WERI-Rb-1 (cell line): ENCODE results near the gene PCDHA13.

Source experiments
- DNase-seq: peaks from one replicate; pipeline ENCODE4 v3.0.0-alpha.2; 2020
- H3K27ac ChIP-seq: fragments of 250-450 bp; sonication (Bioruptor Pico); 2 replicates; pipeline ENCODE4 v1.5.1; 2020; ENCODE audit warnings: mild to moderate bottlenecking, moderate library complexity
- H3K27me3 ChIP-seq: fragments of 250-450 bp; sonication (Bioruptor Pico); 2 replicates; pipeline ENCODE4 v1.5.1; 2021; ENCODE audit warnings: mild to moderate bottlenecking, low read depth, moderate library complexity; ENCODE audit not compliant: insufficient read depth, severe bottlenecking
- H3K36me3 ChIP-seq: fragments of 250-450 bp; sonication (Bioruptor Pico); 2 replicates; pipeline ENCODE4 v1.5.1; 2020; ENCODE audit warnings: mild to moderate bottlenecking, moderate library complexity
- H3K4me3 ChIP-seq: 2 replicates; pipeline ENCODE4 v1.5.1; 2011; ENCODE audit warnings: low read depth, mild to moderate bottlenecking, control low read depth, low read length
- H3K9me3 ChIP-seq: fragments of 250-450 bp; sonication (Bioruptor Pico); 2 replicates; pipeline ENCODE4 v1.5.1; 2021; ENCODE audit warnings: mild to moderate bottlenecking, moderate library complexity; ENCODE audit not compliant: severe bottlenecking
- TF ChIP-seq, protein P1 (sequence below): IDR thresholded peaks from 2 replicates; pipeline ENCODE4 v1.5.1; 2011; ENCODE audit warnings: low read depth, mild to moderate bottlenecking, control low read depth, inconsistent platforms, low read length

PCDHA13 gene

DNA sequence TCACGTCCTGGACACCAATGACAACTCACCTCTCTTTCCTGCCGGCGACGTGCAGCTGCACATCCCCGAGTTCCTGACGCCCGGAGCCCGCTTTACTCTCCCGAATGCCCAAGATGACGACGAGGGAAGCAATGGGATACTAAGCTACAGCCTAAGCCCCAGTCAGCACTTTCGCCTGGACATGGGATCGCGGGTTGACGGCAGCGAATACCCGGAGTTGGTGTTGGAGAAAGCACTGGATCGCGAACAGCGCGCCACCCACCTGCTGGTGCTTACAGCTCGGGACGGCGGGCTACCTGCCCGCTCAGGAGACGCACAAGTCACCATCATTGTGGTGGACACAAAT lies 45.3 kb downstream of the PCDHA13 start:
- DNase-seq, result no peak
- H3K9me3 ChIP-seq, result no peaks in the 10 kb centered on the region

More for the DNA sequence above, 45.3 kb downstream of the PCDHA13 start:
- Histone ChIP-seq H3K27ac (no peak overlapping the region), H3K27me3 (no peaks in the 10 kb centered on the region), H3K4me3 (no peak overlapping the region), H3K36me3 (peaks cover 2% of the 10 kb centered on the region; the same call in 1 of the 2 replicates)
- TF ChIP-seq, protein P1, sequence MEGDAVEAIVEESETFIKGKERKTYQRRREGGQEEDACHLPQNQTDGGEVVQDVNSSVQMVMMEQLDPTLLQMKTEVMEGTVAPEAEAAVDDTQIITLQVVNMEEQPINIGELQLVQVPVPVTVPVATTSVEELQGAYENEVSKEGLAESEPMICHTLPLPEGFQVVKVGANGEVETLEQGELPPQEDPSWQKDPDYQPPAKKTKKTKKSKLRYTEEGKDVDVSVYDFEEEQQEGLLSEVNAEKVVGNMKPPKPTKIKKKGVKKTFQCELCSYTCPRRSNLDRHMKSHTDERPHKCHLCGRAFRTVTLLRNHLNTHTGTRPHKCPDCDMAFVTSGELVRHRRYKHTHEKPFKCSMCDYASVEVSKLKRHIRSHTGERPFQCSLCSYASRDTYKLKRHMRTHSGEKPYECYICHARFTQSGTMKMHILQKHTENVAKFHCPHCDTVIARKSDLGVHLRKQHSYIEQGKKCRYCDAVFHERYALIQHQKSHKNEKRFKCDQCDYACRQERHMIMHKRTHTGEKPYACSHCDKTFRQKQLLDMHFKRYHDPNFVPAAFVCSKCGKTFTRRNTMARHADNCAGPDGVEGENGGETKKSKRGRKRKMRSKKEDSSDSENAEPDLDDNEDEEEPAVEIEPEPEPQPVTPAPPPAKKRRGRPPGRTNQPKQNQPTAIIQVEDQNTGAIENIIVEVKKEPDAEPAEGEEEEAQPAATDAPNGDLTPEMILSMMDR, result no peak
